HepG2 (cell line): ENCODE results near the gene SSNA1. TPM values are rescaled to one million over a fixed set of nuclear protein-coding genes. Genes with fewer than 3 reads are reported as not detected.

Experiments
- CENPBD1 ChIP-seq: sonication (generic); formaldehyde crosslinking; IDR thresholded peaks from 2 replicates; pipeline ENCODE4 v1.8.0; 2022; ENCODE audit warnings: missing genetic modification reagents, low read depth, mild to moderate bottlenecking, borderline replicate concordance
- DBP ChIP-seq: sonication (generic); formaldehyde crosslinking; IDR thresholded peaks from 2 replicates; pipeline ENCODE4 v1.4.0; 2020; ENCODE audit warnings: missing genetic modification reagents; ENCODE audit errors: not compliant biosample characterization
- ELF1 ChIP-seq: sonication (generic); formaldehyde crosslinking; IDR thresholded peaks from 2 replicates; pipeline ENCODE4 v1.4.0; 2020; ENCODE audit warnings: missing genetic modification reagents
- FIP1L1 ChIP-seq: fragments of 200-400 bp; formaldehyde crosslinking; IDR thresholded peaks from 2 replicates; pipeline ENCODE4 v1.6.1; 2018; ENCODE audit warnings: low read depth, mild to moderate bottlenecking, low read length, moderate library complexity, borderline replicate concordance; ENCODE audit not compliant: insufficient read depth
- NBN ChIP-seq: fragments of 450-650 bp; conservative IDR thresholded peaks from 2 replicates; pipeline ENCODE4 v1.6.1; 2017
- NKX3-1 ChIP-seq: sonication (generic); formaldehyde crosslinking; IDR thresholded peaks from 2 replicates; pipeline ENCODE4 v1.5.0; 2020; ENCODE audit warnings: missing genetic modification reagents
- NONO ChIP-seq, 2 experiments: fragments of 450-650 bp in 1 of 2; sonication (generic) in 1 of 2; formaldehyde crosslinking in 1 of 2; IDR thresholded peaks in 1 of 2; conservative IDR thresholded peaks in 1 of 2; 2 replicates each; pipeline versions ENCODE4 v1.6.1 to v1.8.0; 2017 to 2022; ENCODE audit warnings: mild to moderate bottlenecking in 1 of 2, missing genetic modification reagents in 1 of 2, moderate library complexity in 1 of 2
- RAD21 ChIP-seq: fragments of 450-650 bp; formaldehyde crosslinking; IDR thresholded peaks from 2 replicates; pipeline ENCODE4 v1.5.0; 2020; ENCODE audit warnings: mild to moderate bottlenecking
- ZNF260 ChIP-seq: sonication (generic); formaldehyde crosslinking; IDR thresholded peaks from 2 replicates; pipeline ENCODE4 v1.4.0; 2020; ENCODE audit warnings: missing genetic modification reagents, low read depth, mild to moderate bottlenecking, borderline replicate concordance
- ZNF362 ChIP-seq: sonication (generic); formaldehyde crosslinking; IDR thresholded peaks from 2 replicates; pipeline ENCODE4 v1.4.0; 2020; ENCODE audit warnings: missing genetic modification reagents, mild to moderate bottlenecking, borderline replicate concordance
- ZNF430 ChIP-seq: sonication (generic); formaldehyde crosslinking; IDR thresholded peaks from 2 replicates; pipeline ENCODE4 v1.9.0; 2021; ENCODE audit warnings: mild to moderate bottlenecking, missing genetic modification reagents
- ZNF441 ChIP-seq: sonication (generic); formaldehyde crosslinking; IDR thresholded peaks from 2 replicates; pipeline ENCODE4 v1.7.0; 2021; ENCODE audit warnings: missing genetic modification reagents, borderline replicate concordance
- ZNF552 ChIP-seq: sonication (generic); formaldehyde crosslinking; IDR thresholded peaks from 2 replicates; pipeline ENCODE4 v1.9.0; 2022; ENCODE audit warnings: missing genetic modification reagents, mild to moderate bottlenecking, borderline replicate concordance
- ZNF614 ChIP-seq: IDR thresholded peaks from 2 replicates; pipeline ENCODE4 v1.6.1; 2018; ENCODE audit warnings: missing biosample characterization, missing genetic modification reagents, inconsistent platforms, borderline replicate concordance
- ZNF747 ChIP-seq: sonication (generic); formaldehyde crosslinking; IDR thresholded peaks from 2 replicates; pipeline ENCODE4 v1.8.1; 2023; ENCODE audit warnings: missing genetic modification reagents, mild to moderate bottlenecking, borderline replicate concordance
- polyA plus RNA-seq, 8 experiments: library from polyadenylated mRNA; depleted of rRNA in 3 of 8; stranded (reverse) in 7 of 8; unstranded in 1 of 8; fragments of >200 nt; fragmentation: Illumina TruSeq in 4 of 8; extraction: Trizol in 4 of 8; gene quantifications; 2 replicates each; pipeline versions ENCODE4 v1.2.1 to v1.2.3, GENCODE V29; 2011 to 2016; ENCODE audit warnings: low read depth in 4 of 8, missing spikeins in 1 of 8, mixed read lengths in 1 of 8; ENCODE audit not compliant: insufficient read depth in 1 of 8
- total RNA-seq, 5 experiments: library from RNA; depleted of rRNA; stranded (reverse); fragments of >200 nt; fragmentation: Illumina TruSeq; extraction: Trizol; gene quantifications; 2 replicates each; pipeline ENCODE4 v1.2.3, GENCODE V29; 2016; ENCODE audit warnings: low read depth in 1 of 5
- TF ChIP-seq, protein P1 (sequence below): sonication (generic); formaldehyde crosslinking; IDR thresholded peaks from 2 replicates; pipeline ENCODE4 v1.5.1; 2020; ENCODE audit warnings: mild to moderate bottlenecking, missing genetic modification reagents, moderate library complexity
- TF ChIP-seq, protein P2 (sequence below): sonication (generic); formaldehyde crosslinking; IDR thresholded peaks from 2 replicates; pipeline ENCODE4 v1.5.0; 2020; ENCODE audit warnings: mild to moderate bottlenecking, missing genetic modification reagents

The SSNA1 gene
- total and polyA plus RNA-seq, 2 of the 13 experiments (the other 11 are each of a cell fraction or from before 2014, with no cell fraction given) = 35.9 to 49.4 TPM

DNA sequence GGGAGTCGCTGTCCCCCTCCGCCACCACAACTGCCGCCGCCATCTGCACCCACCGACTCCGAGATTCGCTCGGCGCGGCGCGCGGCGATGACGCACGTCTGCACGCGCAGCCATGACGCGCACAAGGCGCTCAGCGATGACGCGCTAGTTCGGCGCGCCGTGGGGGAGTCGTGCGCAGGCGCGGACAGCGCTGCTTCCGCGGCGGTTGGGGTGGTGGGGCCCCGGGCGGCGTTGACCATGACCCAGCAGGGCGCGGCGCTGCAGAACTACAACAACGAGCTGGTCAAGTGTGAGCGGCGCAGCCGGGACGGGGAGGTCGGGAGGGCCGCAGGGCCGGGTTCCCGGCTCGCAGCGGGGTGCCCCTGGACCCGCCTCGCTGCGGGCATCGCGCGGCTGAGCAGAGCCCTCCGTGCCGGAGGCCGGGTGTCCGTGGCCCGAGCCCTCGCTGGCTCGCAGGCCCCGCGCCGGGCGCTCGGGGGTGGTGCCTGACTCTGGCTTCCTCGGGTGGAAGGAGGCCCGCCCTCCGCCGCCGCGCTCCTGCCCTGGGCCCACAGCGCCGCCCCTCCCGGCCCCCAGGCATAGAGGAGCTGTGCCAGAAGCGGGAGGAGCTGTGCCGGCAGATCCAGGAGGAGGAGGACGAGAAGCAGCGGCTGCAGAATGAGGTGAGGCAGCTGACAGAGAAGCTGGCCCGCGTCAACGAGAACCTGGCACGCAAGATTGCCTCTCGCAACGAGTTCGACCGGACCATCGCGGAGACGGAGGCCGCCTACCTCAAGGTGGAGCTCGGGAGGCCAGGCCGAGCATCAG is at the start of gene SSNA1, which contains the start of gene ANAPC2 (continued):
- TF ChIP-seq, protein P1, sequence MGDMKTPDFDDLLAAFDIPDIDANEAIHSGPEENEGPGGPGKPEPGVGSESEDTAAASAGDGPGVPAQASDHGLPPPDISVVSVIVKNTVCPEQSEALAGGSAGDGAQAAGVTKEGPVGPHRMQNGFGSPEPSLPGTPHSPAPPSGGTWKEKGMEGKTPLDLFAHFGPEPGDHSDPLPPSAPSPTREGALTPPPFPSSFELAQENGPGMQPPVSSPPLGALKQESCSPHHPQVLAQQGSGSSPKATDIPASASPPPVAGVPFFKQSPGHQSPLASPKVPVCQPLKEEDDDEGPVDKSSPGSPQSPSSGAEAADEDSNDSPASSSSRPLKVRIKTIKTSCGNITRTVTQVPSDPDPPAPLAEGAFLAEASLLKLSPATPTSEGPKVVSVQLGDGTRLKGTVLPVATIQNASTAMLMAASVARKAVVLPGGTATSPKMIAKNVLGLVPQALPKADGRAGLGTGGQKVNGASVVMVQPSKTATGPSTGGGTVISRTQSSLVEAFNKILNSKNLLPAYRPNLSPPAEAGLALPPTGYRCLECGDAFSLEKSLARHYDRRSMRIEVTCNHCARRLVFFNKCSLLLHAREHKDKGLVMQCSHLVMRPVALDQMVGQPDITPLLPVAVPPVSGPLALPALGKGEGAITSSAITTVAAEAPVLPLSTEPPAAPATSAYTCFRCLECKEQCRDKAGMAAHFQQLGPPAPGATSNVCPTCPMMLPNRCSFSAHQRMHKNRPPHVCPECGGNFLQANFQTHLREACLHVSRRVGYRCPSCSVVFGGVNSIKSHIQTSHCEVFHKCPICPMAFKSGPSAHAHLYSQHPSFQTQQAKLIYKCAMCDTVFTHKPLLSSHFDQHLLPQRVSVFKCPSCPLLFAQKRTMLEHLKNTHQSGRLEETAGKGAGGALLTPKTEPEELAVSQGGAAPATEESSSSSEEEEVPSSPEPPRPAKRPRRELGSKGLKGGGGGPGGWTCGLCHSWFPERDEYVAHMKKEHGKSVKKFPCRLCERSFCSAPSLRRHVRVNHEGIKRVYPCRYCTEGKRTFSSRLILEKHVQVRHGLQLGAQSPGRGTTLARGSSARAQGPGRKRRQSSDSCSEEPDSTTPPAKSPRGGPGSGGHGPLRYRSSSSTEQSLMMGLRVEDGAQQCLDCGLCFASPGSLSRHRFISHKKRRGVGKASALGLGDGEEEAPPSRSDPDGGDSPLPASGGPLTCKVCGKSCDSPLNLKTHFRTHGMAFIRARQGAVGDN (CRISPR knock-in tag) = peak; percentile 81
- TF ChIP-seq FIP1L1 (no peak), ZNF362 (CRISPR knock-in tag) (no peak), CENPBD1 (CRISPR knock-in tag) (no peak), ELF1 (CRISPR knock-in tag) (peak; percentile 80), RAD21 (peak; percentile 92), NONO (IDR thresholded peaks at IDR 0.05) (no peak), NONO (CRISPR knock-in tag; conservative IDR thresholded peaks at IDR 0.05) (peak; percentile 99), NKX3-1 (CRISPR knock-in tag) (peak; percentile 54; the same call in 1 of the 2 replicates), ZNF552 (CRISPR knock-in tag) (no peak), ZNF260 (CRISPR knock-in tag) (no peak), ZNF430 (peak; percentile 80), NBN (no peak), ZNF747 (peak; percentile 59), ZNF614 (CRISPR knock-in tag) (0 out of 2 replicates have a peak, but pooled peaks have one; percentile 63), DBP (CRISPR knock-in tag) (no peak), ZNF441 (CRISPR knock-in tag) (peak; percentile 44; the same call in 1 of the 2 replicates)
- TF ChIP-seq, protein P2, sequence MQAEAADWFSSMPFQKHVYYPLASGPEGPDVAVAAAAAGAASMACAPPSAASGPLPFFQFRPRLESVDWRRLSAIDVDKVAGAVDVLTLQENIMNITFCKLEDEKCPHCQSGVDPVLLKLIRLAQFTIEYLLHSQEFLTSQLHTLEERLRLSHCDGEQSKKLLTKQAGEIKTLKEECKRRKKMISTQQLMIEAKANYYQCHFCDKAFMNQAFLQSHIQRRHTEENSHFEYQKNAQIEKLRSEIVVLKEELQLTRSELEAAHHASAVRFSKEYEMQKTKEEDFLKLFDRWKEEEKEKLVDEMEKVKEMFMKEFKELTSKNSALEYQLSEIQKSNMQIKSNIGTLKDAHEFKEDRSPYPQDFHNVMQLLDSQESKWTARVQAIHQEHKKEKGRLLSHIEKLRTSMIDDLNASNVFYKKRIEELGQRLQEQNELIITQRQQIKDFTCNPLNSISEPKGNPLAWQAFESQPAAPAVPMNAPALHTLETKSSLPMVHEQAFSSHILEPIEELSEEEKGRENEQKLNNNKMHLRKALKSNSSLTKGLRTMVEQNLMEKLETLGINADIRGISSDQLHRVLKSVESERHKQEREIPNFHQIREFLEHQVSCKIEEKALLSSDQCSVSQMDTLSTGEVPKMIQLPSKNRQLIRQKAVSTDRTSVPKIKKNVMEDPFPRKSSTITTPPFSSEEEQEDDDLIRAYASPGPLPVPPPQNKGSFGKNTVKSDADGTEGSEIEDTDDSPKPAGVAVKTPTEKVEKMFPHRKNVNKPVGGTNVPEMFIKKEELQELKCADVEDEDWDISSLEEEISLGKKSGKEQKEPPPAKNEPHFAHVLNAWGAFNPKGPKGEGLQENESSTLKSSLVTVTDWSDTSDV = 0 out of 2 replicates have a peak, but pooled peaks have one; percentile 35
